ENCODE measurements around the gene HLA-DMA.

DNA sequence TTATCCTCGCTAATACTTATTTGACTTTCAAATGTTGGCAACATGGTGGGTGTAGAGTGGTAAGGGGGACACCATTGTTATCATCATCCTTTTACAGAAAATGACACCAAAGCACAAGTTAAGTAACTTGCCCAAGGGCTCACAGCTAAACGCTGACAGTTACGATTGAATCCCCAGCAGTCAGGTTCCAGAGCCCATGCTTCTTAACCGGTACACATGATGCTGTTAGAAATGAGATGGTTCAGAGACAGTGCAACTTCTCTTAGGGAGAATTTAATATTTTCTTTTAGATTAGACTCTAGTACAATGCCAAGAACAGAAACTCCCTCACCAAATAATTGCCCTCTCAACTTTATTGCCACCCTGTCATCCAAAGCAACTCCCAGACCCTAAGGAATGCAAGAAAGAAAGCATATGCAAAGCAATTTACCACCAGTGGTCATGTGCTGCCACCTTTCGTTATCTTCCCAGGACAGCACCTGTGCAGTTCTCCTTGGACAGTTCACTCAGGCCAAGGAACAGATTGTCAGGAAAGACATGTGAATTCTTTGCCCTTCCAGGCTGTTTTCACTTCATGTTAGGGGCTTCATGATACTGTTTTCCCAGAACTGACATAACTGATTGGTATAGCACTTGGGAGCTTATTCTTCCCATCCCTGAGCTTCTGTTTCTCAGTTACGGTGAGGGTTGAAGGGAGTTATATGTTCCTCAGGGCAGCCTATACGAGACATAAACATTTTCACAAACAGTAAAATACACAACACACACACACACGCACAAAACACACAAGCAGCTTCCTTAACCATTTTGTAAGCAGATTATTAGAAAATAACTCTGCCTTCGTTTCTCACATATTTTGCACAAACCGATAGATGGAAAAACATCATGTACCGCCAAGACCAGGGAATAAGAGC lies 5.1 kb downstream of the HLA-DMA start:
- TF ChIP-seq POLR2A (IDR thresholded peaks at IDR 0.05), result no peak
- TF ChIP-seq, protein P1, sequence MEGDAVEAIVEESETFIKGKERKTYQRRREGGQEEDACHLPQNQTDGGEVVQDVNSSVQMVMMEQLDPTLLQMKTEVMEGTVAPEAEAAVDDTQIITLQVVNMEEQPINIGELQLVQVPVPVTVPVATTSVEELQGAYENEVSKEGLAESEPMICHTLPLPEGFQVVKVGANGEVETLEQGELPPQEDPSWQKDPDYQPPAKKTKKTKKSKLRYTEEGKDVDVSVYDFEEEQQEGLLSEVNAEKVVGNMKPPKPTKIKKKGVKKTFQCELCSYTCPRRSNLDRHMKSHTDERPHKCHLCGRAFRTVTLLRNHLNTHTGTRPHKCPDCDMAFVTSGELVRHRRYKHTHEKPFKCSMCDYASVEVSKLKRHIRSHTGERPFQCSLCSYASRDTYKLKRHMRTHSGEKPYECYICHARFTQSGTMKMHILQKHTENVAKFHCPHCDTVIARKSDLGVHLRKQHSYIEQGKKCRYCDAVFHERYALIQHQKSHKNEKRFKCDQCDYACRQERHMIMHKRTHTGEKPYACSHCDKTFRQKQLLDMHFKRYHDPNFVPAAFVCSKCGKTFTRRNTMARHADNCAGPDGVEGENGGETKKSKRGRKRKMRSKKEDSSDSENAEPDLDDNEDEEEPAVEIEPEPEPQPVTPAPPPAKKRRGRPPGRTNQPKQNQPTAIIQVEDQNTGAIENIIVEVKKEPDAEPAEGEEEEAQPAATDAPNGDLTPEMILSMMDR (IDR thresholded peaks at IDR 0.05), result peak in 1 of 2 donors; percentile 36
- no peak for TF ChIP-seq EP300 (IDR thresholded peaks at IDR 0.05)
- TF ChIP-seq POLR2AphosphoS5 (IDR thresholded peaks at IDR 0.05), result no peak

All from suprapubic skin (tissue), 4 donors.